Activated T-cell treated with anti-CD3 and anti-CD28 coated beads for 48 hours (primary cell): ENCODE results near the gene NMUR1.

Source experiments
- DNase-seq: peaks from one replicate; pipeline ENCODE4 v3.0.0-alpha.2; 2020; ENCODE audit warnings: low read depth

Gene NMUR1

DNA sequence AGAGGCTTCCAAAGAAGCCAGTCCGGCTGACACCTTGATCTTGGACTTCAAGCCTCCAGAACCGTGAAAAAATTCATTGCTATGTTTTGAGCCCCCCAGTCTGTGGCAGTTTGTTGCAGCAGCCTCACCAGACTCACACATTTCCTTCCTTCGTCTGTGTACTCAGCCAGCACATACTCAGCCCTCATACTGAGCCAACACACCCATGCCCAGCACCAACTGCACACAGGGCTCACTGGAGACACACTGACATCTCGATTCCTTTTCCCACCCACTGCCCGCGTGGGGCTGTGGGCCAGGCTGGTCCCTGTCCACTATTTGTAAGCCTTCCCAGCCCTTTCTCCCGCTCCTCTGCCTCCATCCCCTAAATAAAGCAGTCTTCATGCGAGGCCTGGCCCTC is 24.1 kb upstream of the NMUR1 start:
- DNase-seq, result no peak

- no peak for DNase-seq
These were observed 22.5 kb upstream of the NMUR1 start for GRCh38 chr2:231552752-231553151.

- no peak for DNase-seq
These were observed 19.4 kb upstream of the NMUR1 start for GRCh38 chr2:231549446-231550239.

DNA sequence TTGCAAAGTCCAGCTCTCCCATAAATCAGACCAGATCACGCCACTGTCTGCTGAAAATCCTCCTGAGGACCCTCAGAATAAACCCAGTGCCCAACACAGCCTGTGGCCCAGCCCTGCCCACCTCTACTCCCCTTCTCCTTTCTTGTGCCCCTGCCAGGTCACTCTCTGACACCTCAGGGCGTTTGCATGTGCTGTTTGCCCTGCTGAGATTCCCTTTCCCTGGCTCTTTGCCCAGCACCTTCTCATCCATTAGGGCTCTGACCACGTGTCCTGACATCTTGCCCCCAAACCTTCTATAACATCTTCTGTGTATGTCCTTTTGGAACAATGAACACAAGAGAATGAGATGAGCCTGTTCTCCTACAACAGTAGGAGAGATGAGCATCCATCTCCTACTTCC is 18.5 kb upstream of the NMUR1 start:
- DNase-seq, result no peak

DNA sequence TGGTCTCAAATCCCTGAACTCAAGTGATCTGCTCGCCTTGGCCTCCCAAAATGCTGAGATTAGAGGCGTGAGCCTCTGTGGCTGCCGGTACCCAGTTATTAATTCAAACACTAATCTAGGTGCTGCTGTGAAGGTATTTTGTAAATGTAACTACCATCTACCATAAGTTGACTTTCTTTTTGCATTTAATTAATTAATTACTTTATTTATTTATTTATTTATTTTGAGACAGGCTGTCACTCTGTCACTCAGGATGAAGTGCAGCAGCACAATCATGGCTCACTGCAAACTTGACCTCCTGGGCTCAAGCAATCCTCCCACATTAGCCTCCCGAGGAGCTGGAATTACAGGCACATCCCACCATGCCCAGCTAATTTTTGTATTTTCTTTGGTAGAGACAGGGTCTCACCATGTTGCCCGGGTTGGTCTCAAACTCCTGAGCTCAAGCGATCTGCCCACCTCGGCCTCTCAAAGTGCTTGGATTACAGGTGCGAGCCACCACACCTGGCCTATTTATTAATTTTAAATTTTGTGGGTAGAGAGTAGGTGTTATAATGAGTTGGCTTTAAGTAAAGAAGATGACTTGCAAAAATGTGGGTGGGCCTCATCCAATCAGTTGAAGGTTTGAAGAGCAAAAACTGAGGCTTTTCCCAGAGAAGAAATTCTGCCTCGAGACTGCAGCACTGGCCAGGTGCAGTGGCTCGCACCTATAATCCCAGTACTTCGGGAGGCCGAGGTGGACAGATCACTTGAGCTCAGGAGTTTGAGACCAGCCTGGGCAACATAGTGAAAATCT is 17.3 kb upstream of the NMUR1 start:
- no peak for DNase-seq

GRCh38 chr2:231546014-231546715 is 15.9 kb upstream of the NMUR1 start:
- no peak for DNase-seq

DNA sequence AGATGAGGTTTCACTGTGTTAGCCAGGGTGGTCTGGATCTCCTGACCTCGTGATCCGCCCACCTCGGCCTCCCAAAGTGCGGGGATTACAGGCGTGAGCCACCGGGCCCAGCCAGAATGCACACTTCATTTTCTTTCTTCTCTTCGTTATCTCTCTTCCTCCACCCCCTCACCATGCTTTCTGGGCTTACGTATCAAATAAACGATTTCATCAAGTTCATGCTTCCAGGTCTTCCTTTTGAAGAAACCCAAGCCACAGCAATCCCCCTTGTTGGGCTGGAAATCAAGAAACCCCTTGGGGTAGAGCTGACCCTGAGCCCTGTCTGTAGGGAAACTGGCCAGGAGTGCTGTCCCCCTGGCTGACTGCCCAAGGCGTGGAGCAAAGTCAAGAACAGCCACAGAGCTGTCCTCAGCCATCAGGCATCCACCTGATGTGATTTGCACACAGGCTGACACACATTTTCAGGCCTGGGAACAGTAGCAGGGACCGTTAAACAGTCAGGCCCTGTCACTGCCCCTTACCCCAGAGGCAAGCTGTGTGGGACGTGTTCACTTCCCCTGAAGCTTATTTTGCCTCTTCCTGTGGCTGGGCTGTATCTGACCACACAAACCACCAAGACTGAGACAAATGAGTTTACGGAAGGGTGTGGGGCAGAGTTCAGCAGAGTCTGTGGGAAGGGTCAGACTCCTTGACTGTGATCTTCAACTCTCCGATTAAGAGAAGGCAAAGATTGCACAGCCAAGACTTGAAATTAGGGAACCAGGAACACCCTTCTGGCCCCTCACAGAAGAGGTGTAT is 15.1 kb upstream of the NMUR1 start:
- peak; percentile 63 for DNase-seq

GRCh38 chr2:231542136-231542535 is 11.9 kb upstream of the NMUR1 start:
- DNase-seq, result no peak

DNA sequence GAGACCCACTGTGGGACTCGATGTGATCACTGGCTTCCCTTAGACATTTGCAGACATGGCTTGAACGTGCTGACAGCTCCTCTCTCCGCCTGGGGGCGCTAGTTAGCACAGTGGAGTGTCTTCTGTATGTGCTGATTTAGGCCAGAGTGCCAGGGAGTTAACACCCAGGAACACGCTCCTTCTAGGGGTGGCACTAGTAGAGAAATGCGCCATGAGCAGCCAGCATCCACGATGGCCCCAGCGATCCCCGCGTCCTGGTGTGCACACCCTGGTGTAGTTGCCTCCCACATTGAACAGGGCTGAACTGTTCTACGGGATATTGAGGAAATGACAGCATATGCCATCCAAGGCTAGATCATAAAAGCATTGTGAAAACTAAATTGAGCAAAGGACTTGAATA is 11.4 kb upstream of the NMUR1 start:
- DNase-seq, result no peak

DNA sequence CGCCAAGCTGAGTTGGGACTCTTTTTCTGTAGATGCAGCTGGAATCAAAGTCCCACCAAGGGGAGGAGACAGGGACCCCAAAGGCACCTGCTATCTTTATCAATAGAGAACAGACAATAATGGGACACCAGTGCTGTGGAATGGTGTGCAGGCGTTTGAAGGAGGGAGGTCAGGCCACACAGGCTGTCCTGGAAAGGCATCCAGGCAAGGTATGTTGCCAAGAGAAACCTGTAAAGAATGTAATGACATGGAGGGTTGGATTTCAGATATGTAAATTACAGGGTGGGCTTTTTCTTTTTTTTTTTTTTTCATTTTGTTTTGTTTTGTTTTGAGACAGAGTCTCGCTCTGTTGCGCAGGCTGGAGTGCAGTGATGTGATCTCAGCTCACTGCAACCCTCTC is 9.7 kb upstream of the NMUR1 start:
- DNase-seq, result no peak

GRCh38 chr2:231535961-231536360 is 5.7 kb upstream of the NMUR1 start:
- no peak for DNase-seq

DNA sequence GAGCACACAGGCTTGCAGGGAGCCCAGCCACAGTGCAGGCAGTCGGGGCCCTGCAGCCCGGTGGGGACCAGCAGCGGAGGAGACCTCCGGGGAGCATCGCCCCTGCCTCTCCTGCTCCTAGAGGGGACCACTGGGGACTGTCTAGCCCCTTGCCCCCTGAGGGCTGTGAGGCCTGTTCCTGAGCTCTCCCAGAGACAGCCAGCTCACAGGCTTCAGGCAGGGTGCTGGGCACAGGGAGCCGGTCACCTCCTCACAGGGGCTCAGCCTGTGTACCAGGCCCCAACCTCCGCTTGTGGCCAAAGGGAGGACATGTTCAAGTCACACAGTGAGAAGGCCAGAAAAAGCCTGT is 3.5 kb upstream of the NMUR1 start:
- no peak for DNase-seq

- DNase-seq, result no peak
These were observed 3.0 kb upstream of the NMUR1 start for GRCh38 chr2:231533086-231533776.

GRCh38 chr2:231532756-231533035 is 2.5 kb upstream of the NMUR1 start:
- no peak for DNase-seq

DNA sequence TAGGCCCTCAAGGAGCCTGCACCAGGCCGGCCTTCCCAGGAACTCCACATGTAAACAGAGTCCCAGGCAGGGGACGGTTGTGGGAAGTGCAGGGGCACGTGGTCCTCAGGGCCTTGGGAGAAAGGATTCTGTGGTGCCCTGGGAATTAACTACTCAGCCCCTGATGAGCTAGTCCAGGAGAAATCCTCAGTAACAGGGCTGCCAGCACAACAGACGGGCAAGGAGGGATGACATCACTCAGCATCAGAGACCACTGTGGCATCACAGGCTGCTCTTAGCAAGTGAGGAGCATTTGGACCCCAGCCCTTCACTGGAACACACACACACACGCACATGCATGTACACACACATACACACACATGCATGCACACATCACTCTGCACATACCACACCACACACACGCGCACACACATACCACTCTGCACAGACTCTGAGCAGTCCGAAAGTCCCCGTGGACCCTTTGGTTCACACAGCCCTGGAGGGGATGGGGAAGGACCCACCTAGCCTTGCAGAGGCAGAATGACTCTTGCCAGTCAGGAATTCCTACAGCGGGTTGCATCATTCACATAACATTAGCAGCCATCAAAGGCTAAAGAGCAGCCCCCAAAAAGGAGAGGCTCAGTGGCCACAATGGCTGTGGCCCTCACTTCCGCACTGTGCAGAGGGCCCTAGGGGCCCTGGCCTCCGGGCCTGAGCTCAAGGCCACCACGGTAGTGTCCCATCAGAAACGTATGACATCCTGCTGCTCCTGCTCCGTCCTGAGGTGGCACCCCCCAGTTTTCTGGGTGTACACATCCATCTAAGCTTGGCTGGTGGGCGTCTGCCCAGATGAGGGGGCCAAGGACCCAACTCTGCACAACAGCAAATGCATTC is 1.9 kb upstream of the NMUR1 start:
- no peak for DNase-seq

DNA sequence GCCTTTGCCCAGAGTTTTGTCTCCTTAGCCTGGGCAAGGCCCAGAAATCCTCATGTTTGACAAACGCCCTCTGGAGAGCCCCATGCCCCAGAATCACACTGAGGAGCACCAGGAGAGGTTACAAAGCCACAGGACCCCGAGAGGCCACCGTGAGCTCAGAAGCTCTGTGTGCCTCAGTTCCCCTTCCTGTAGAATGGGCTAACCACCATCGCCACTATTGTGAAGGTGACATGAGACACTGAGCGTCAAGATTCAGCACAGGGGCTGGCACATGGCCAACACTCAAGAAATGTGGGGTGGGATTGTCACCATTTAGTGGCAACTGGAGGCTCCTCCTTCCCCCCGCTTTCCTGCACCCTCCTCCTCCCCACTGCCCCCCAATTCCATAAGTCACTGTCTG is 1.2 kb upstream of the NMUR1 start:
- no peak for DNase-seq

DNA sequence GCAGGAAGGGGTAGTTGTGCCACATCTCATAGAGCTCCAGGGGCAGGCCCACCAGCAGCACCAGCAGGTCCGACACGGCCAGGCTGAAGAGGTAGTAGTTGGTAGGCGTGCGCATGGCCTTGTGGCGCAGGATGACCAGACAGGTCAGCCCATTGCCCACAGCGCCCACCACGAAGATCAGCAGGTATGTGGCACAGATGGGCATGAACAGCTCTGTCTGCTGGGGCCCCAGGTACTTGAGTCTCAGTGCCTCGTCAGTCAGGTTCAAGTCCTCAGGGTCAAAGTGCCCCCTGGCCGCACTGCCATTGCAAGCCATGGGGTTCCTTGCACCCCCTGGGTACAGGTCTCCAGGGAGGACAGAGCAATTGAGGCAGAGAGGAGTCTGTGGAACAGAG is 1.6 kb downstream of the NMUR1 start:
- DNase-seq, result no peak

- DNase-seq, result no peak
These were observed 2.1 kb downstream of the NMUR1 start for GRCh38 chr2:231527955-231528635.

- DNase-seq, result no peak
These were observed 3.2 kb downstream of the NMUR1 start for GRCh38 chr2:231527091-231527395.

DNA sequence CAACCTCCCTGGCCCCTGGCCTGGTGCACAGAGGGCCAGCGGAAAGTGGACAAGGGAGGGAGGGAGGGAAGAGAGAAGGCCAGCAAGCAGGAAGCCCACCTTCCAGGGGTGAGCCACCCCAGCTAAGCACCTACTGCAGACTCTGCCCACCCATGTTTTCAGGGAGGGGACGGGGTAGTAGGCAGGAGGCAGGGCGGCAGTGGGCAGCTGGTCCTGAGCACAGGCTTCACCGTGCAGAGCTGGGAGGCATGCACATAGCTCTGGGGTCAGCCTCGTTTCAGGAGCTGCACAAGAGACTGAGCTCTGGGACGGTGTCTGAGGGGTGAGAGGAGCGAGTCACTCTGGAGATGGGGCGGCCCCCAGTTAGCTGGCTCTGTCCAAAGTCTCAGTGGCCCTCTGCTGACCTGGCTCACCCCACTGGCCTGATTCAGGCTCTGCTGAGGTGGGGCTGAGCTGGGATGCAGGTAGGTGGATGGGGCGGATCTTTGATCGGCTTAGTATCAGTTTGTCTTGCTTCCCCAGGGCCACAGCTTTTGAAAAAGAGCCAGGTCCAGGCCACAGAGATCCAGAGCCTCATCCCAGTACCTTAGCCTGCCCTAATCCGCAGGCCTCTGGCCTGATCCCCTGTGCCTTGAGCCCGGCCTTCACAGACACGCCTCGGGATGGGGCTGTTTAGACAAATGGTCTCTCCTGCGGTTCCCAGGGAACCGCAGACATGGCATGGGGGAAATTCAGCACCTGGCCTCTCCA is 3.7 kb downstream of the NMUR1 start:
- DNase-seq, result no peak
